ENCODE measurements around the gene SYTL3. TPM values are rescaled to one million over a fixed set of nuclear protein-coding genes. Genes with fewer than 3 reads are reported as not detected.

The SYTL3 gene
- total RNA-seq, 1 donor from 2014 or later = 0.77 TPM

DNA sequence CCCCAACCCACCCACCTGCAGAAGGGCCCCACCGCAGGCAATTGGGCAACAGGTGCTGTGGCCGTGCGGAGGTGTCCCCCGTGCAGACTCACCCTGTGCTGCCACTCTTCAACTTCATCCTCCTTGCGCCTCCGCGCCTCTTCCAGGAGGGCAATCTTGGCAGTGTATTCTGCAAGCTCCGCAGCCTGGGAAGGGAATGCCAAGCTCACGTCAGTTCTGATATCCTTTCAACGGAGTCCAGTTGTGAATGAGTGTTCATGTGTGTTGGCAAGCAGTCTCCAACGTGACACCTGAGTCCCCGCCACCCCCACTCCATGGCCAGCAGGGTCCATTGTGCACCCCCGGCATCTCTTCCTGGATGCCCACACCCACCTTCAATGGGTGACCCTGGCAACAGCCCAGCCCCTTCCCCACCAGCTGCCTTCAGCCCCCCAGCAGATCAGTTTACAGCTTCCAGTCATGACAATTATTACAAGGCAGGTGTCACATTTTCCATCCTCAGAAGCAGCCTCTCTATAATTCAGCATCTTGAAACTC, 119.4 kb downstream of the SYTL3 start:
- peaks cover 72% of the 10 kb centered on the region for H3K36me3 Mint-ChIP-seq (ENCODE audit: low read depth, unreplicated experiment)
- TF ChIP-seq, protein P1, sequence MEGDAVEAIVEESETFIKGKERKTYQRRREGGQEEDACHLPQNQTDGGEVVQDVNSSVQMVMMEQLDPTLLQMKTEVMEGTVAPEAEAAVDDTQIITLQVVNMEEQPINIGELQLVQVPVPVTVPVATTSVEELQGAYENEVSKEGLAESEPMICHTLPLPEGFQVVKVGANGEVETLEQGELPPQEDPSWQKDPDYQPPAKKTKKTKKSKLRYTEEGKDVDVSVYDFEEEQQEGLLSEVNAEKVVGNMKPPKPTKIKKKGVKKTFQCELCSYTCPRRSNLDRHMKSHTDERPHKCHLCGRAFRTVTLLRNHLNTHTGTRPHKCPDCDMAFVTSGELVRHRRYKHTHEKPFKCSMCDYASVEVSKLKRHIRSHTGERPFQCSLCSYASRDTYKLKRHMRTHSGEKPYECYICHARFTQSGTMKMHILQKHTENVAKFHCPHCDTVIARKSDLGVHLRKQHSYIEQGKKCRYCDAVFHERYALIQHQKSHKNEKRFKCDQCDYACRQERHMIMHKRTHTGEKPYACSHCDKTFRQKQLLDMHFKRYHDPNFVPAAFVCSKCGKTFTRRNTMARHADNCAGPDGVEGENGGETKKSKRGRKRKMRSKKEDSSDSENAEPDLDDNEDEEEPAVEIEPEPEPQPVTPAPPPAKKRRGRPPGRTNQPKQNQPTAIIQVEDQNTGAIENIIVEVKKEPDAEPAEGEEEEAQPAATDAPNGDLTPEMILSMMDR (IDR thresholded peaks at IDR 0.05; ENCODE audit: unreplicated experiment) = no peak
- no peaks in the 10 kb centered on the region for H3K9me3 Mint-ChIP-seq (ENCODE audit: unreplicated experiment)
- DNase-seq (ENCODE audit: low spot score) = no peak
- peak overlapping the region; percentile 84 for H3K4me3 Mint-ChIP-seq (ENCODE audit: unreplicated experiment)
- peaks cover 12% of the 10 kb centered on the region for H3K4me1 Mint-ChIP-seq (ENCODE audit: unreplicated experiment)
- H3K27ac Mint-ChIP-seq (ENCODE audit: unreplicated experiment) = peak overlapping the region; percentile 52
- peaks cover 9% of the 10 kb centered on the region for H3K27me3 Mint-ChIP-seq (ENCODE audit: unreplicated experiment)

DNA sequence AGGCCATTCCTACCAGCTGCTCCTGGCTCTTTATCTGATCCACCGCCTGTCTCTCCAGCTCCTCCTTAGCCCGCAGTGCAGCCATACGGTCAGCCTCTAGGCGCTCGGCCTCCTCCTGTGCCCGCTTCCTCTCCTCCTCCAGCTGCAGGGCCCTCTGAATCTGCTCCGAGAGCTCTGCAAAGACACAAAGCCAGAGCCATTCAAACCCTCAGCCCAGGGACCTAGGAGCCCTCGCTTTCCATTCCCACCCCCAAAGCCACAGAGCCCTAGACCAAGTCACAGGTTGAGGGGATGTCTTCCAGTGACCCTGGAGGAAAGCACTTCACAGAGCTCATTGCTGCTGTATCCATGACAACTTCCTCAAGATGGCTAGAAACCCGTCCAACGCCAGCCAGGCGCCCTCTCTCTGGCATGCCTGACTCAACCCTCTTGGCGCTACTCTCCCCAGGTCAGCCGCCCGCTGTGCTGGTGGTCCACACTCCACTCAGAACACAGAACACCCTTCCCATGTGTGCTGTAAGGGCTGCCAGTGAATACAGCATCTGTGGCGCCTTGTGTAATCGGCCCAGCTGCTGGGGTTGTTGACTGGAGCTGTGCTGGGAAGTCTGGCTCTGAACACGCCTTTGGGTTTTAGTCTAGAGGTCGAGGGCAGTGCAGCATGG, 120.0 kb downstream of the SYTL3 start:
- TF ChIP-seq, protein P1 (IDR thresholded peaks at IDR 0.05; ENCODE audit: unreplicated experiment) = no peak
- DNase-seq (ENCODE audit: low spot score) = no peak
- peak overlapping the region; percentile 84 for H3K4me3 Mint-ChIP-seq (ENCODE audit: unreplicated experiment)
- H3K9me3 Mint-ChIP-seq (ENCODE audit: unreplicated experiment) = no peaks in the 10 kb centered on the region
- H3K27me3 Mint-ChIP-seq (ENCODE audit: unreplicated experiment) = peaks cover 9% of the 10 kb centered on the region
- H3K27ac Mint-ChIP-seq (ENCODE audit: unreplicated experiment) = peak overlapping the region; percentile 57
- peaks cover 72% of the 10 kb centered on the region for H3K36me3 Mint-ChIP-seq (ENCODE audit: low read depth, unreplicated experiment)
- H3K4me1 Mint-ChIP-seq (ENCODE audit: unreplicated experiment) = peaks cover 12% of the 10 kb centered on the region

DNA sequence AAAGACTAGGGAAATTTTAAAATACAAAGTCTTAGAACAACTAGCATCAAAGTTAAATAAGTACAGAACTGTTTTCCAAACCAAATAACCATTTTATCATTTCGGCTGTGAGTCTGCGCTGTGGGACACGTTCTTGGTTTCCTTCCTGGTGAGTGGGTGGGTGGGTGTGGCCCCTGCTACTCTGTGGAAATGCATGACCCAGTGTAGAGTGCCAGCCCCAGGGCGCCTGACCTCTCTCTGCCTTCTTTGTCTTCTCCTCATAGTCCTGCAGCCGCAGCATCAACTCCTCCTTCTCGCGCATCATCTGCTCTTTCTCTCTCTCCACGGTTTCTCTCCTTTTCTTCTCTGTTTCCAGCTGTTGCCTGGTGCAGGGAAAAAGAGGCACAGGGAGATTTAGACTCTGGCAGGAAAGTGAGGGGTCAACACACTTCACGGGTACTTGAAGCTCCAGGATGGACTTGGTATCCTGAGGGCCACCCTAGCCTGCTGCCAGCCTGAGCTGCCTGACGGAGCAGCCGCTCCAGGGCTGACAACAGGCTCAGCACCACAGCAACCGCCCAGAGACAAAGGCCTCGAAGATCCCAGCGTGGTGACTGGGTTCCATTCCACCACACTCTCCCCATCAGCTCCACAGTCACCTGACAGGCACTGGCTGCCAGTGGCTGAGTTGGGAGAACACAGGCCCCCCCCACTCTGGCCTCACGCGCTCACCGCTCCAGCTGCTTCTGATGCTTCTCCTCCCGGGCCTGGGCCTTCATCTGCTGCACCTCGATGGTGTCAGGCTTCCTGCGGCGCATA, 120.9 kb downstream of the SYTL3 start:
- Mint-ChIP-seq H3K4me3 (ENCODE audit: unreplicated experiment) (peak overlapping the region; percentile 56), H3K27me3 (ENCODE audit: unreplicated experiment) (peaks cover 9% of the 10 kb centered on the region), H3K9me3 (ENCODE audit: unreplicated experiment) (no peaks in the 10 kb centered on the region), H3K27ac (ENCODE audit: unreplicated experiment) (peak overlapping the region; percentile 61), H3K4me1 (ENCODE audit: unreplicated experiment) (peaks cover 12% of the 10 kb centered on the region), H3K36me3 (ENCODE audit: low read depth, unreplicated experiment) (peaks cover 70% of the 10 kb centered on the region)
- TF ChIP-seq, protein P1 (IDR thresholded peaks at IDR 0.05; ENCODE audit: unreplicated experiment) = no peak
- no peak for DNase-seq (ENCODE audit: low spot score)

DNA sequence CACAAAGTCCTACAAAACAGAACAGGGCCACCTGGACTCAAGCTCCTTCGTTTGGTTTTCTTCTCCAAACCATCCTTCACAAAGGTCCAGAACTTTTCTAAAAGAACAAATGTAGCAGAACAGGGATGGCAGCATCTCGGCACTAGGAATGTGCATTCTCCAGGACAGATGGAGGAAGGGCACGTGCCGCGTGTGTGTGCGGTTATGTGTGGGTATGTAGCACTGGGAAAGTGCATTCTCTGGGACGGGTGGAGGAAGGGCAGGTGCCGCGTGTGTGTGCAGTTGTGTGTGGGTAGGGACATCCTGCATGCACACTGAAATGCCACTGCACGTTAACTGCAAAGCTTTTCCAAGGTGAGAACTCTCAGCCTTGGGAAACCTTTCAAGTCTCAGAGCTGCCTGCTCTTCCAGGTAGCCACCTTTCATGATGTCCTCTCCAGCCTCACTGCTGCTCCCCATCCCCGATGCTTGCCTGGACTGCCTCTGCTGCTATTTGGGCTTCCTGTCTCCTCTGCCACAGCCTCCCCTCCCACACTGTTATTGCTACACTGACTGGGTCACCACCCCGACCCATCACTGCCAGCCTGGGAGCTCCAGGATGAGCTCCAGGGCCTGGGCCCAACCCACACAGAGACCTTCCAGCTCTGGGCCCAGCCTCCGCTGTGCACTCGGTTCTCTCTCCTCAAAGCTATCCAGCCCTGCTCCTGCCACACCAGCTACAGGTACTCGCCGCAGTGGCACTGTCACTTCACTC, 121.7 kb downstream of the SYTL3 start:
- Mint-ChIP-seq H3K27me3 (ENCODE audit: unreplicated experiment) (peaks cover 9% of the 10 kb centered on the region), H3K9me3 (ENCODE audit: unreplicated experiment) (no peaks in the 10 kb centered on the region), H3K27ac (ENCODE audit: unreplicated experiment) (peak overlapping the region; percentile 61), H3K36me3 (ENCODE audit: low read depth, unreplicated experiment) (peaks cover 67% of the 10 kb centered on the region), H3K4me1 (ENCODE audit: unreplicated experiment) (peaks cover 12% of the 10 kb centered on the region), H3K4me3 (ENCODE audit: unreplicated experiment) (peak overlapping the region; percentile 56)
- no peak for DNase-seq (ENCODE audit: low spot score)
- TF ChIP-seq, protein P1 (IDR thresholded peaks at IDR 0.05; ENCODE audit: unreplicated experiment) = no peak

Measured in endothelial cell (in vitro differentiated cells).